HG03442 (cell line): ENCODE data around the gene HABP4.

Experiments
- ATAC-seq: cut with Tn5 transposase; IDR thresholded peaks from one replicate; pipeline ENCODE4 v1.9.1; 2021; ENCODE audit warnings: mild to moderate bottlenecking, moderate library complexity; ENCODE audit not compliant: unreplicated experiment

HABP4 gene

DNA sequence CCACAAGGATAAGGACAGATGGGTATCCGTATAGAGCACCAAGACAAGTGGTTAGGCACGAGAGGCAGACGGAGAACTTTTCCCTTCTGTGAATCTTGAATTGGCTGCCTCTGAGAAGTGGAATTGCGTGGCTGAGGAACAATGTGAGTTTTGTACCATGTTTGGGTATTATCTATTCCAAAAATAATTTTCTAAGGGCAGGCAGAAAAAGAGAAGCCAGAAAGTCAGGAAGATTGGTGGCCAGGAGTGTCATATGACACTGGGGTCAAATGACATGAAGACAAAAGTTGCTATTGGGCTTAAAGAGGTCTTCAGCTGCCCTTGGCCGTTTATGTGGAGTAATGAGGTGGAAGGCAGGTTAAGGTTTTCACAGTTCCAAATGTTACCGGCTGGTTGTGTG is 14.5 kb downstream of the HABP4 start:
- no peak for ATAC-seq

GRCh38 chr9:96467784-96468183 is 17.8 kb downstream of the HABP4 start:
- ATAC-seq, result no peak

DNA sequence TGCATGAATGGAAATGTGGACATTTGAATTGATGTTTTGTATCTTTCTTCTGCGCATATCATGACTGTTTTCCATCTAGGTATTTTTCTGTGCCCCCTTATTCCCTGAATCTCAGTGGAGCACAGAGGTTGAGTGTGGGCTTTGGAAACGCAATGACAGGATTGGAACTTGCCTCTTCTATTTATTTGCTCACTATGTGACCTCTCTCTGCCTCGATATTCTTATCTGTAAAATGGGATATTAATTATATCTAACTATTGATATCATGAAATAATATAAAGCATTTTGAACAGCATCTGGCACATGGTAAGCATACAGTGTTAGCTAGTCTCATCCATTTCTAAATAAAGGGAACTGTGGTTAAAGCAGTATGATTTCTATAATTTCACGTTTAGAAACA is 26.0 kb downstream of the HABP4 start:
- no peak for ATAC-seq

- ATAC-seq, result no peak
These were observed 26.6 kb downstream of the HABP4 start for GRCh38 chr9:96476591-96476990.

GRCh38 chr9:96478829-96479371 is 28.9 kb downstream of the HABP4 start:
- peak; percentile 71 for ATAC-seq

DNA sequence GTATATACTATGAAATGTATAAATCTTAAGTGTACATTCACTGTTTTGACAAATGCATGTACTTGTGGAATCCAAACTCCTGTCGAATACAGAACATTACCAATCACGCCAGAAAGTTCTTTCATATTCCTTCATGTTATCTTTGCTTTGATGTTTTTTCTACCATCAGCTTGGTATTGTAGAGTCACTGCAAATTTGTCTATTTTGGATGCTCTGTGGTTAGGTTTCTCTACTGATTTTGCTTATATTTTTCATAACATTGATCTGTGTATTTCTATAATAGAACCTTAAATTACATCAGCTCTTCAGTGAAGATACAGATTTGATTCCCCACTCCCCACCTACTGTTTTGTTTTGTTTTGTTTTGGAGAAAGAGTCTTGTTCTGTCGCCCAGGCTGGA is 30.8 kb downstream of the HABP4 start:
- ATAC-seq, result no peak

- no peak for ATAC-seq
These were observed 32.5 kb downstream of the HABP4 start for GRCh38 chr9:96482476-96482875.

DNA sequence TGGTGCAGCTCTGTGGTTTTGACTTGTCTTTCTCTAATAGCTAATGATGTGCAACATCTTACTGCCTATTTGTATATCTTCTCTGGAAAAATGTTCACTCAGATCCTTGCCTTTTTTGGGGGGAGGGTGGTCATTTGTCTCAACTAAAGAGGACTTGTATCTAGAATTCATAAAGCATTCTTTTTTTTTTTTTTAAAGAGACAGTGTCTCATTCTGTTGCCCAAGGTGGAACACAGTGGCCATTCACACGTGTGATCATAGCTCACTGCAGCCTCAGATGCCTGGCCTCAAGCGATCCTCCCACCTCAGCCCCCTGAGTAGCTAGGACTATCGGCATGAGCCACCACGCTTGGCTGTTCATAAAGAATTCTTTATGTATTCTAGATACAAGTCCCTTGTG is 33.2 kb downstream of the HABP4 start:
- no peak for ATAC-seq

- no peak for ATAC-seq
These were observed 33.9 kb downstream of the HABP4 start for GRCh38 chr9:96483733-96484390.

GRCh38 chr9:96484521-96484931 is 34.6 kb downstream of the HABP4 start:
- peak; percentile 89 for ATAC-seq

DNA sequence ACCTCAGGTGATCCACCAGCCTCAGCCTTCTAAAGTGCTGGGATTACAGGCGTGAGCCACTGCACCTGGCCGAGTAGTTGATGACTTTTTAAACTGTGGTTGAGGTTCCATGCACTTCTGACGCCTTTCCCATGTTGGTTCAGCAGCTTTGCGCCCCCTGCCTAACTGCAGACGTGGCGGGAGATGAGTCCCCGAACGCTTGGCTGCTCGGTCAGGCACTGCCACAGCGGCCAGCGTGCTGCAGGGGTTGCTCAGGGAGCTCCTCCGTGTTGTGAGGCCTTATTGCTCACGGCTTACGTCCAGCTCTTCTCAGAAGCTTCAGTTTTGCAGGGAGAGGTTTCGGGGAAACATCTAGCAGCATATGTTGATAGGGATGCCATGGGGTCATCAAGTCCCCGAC is 35.3 kb downstream of the HABP4 start:
- ATAC-seq, result no peak

DNA sequence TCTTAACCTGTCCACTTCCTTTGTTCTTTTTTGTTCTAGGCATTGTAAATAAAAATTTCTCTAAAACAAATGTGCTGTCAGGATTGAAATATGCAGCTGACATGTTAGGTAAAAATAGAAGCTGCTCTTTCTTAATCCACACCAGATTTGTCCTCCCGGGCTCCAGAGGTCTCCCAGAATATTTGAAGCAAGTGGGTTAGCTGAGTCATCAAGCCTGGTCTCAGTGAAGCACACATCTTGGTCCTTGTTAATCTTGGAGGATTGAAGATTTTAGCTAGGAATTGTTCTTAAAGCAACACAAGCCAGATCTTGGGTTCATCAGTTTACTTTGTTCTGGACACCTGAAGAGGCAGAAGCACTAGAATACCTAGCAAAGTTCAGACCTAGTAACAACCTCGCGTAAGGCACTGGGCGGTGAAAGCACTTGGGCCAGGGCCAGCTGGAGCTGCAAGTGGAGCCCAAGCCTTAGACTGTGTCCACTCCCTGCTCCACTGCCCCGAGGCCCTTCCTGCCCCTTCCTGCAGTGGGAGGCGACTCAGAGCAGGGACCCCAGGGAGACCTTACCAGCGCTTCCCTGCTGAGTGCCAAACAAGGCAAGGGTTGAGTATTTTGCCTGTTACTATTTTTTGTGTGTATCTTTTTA is 36.5 kb downstream of the HABP4 start:
- no peak for ATAC-seq

DNA sequence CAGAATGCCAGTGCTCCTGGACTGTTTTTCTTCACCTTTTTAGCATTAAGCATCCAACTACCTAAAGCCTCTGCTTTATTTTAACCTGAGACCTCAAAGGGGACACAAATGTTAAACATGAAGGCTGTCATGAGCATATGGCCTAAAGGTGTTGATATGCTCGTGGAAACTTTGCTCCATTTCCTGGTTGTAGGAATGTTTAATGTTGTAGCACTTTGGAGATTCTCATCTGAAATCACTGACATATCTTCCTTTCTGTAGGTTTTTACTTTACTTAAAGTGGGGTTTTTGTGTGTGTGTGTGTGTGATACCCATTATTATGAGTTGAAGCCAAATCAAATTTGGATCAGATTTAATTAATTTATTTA is 37.0 kb downstream of the HABP4 start:
- ATAC-seq, result no peak

GRCh38 chr9:96487949-96488348 is 38.0 kb downstream of the HABP4 start:
- ATAC-seq, result no peak

DNA sequence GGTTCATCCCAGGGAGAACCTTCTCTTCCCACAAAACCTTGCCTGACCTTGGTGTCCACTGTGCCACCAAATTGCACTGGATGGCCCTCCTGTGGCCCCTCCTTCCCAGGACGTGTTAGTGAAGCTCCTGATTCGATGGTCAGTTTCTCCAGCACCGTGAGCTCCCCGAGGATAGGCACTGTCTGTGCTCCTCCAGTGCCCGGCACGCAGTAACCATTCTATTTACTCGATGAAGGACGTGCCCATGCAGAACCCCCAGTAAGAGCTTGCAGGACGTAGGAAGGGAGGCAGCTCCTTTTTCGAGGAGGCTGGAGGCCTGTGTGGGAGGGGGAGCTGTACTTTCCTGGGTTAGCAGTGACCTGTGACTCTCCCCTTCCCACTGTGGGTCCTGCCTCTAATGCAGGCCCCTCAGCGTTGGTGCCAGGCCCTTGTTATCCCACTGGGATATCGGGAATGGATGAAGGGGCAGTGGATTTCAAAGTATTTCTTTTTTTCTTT is 39.6 kb downstream of the HABP4 start:
- ATAC-seq, result no peak

- no peak for ATAC-seq
These were observed 40.6 kb downstream of the HABP4 start for GRCh38 chr9:96490534-96491078.

GRCh38 chr9:96491079-96491879 is 41.3 kb downstream of the HABP4 start:
- no peak for ATAC-seq

- ATAC-seq, result no peak
These were observed 42.0 kb downstream of the HABP4 start for GRCh38 chr9:96491880-96492525.

DNA sequence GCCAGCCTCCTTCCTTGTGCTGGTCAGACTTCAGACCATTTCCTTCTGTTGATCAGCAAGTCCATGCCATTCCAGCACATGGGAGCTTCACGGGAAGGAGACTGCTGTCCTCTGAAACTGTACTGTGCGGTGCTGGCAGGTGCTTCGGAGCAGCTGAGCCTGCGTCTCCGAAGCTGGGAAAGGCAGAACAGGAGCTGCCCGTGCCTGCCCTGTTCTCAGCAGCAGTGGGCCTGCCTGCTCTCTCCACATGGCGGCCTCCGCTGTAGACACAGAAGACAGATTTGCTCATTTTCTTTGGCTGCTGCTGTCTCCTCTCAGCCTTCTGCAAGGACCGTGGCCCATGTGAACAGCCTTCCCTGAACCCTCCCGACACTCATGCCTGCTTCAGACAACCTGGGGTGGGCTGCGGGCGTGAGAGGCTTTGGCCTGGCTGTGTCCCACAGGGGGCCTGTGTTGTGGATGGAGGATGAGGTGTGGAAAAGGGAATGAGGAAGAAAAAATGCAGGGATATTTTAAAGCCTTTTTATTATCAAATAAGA is 43.1 kb downstream of the HABP4 start:
- ATAC-seq, result no peak

DNA sequence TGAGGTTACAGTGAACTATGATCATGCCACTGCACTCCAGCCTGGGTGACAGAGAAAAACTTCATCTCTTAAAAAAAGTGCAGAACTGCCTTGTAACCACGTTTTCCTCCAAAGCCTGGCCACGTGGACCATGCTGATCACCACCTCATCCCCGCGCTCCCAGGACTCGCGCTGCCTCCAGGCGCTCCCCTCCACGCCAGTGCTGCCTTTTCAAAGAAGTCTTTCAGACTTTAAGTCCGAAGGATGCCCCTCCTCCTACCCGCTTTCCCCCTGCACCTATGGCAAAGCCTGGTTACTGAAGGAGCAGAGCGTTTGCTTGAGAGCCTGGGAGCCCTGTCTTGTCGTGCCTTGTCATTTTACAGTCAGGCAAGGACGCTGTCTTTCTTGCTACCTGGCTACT is 43.8 kb downstream of the HABP4 start:
- no peak for ATAC-seq
